Measurements from ENCODE around the gene PAQR6. TPM values are rescaled to one million over a fixed set of nuclear protein-coding genes. Genes with fewer than 3 reads are reported as not detected.

Gene PAQR6
- total RNA-seq, 1 experiment from 2014 or later: 4.1 TPM

DNA sequence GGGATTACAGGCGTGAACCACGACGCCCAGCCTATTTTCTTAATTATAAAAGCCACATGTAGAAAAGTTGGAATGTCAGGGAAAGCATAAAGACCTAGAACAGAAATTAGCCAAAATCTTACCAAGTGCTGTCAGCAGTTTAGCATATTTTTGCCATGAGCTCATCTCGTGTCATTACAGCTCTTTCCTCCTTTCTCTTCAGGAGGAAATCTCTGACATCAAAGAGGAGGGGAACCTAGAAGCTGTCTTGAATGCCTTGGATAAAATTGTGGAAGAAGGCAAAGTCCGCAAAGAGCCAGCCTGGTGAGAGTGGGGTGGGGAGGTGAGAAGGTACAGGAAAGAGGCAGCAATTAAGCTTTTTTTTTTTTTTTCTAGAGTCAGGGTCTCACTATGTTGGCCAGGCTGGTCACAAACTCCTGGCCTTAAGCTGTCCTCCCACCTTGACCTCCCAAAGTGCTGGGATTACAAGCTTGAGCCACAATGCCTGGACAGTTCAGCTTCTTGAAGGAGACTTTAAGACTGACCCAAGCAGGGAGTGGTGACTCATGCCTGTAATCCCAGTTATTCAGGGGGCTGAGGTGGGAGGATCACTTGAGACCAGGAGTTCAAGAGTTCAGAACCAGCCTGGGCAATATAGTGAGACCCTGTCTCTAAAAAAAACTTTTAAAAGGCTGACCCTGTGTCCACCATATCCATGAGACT lies 14.3 kb downstream of the PAQR6 start:
- Histone ChIP-seq H3K27ac (ENCODE audit: low read depth, low read length, poor library complexity, severe bottlenecking) (no peak overlapping the region), H3K9me3 (ENCODE audit: low read depth, low read length, poor library complexity, severe bottlenecking) (no peaks in the 10 kb centered on the region), H3K36me3 (ENCODE audit: insufficient read depth, low read length, poor library complexity, severe bottlenecking) (peaks cover 13% of the 10 kb centered on the region), H3K4me3 (ENCODE audit: low read depth, low read length, poor library complexity, severe bottlenecking) (no peak overlapping the region), H3K4me1 (ENCODE audit: insufficient read depth, low read length, poor library complexity, severe bottlenecking) (peaks cover 12% of the 10 kb centered on the region), H3K27me3 (replicated peaks; ENCODE audit: insufficient read depth, low read depth, low read length, poor library complexity) (no peaks in the 10 kb centered on the region)
- intact Hi-C loops (cut with micrococcal nuclease; ENCODE audit: unreplicated experiment): no loop called here
- CTCF ChIA-PET: interaction anchor here (0.6 to 1.2 kb wide), 2 partner anchors 104 to 493 kb away, joined by 4 to 18 read pairs; no protein-coding TSS in a partner anchor
- BruUV-seq (replicated peaks): no TSS peak
- POLR2A ChIA-PET (ENCODE audit: low non-redundant PET): no interaction called here
- TF ChIP-seq, protein P1, sequence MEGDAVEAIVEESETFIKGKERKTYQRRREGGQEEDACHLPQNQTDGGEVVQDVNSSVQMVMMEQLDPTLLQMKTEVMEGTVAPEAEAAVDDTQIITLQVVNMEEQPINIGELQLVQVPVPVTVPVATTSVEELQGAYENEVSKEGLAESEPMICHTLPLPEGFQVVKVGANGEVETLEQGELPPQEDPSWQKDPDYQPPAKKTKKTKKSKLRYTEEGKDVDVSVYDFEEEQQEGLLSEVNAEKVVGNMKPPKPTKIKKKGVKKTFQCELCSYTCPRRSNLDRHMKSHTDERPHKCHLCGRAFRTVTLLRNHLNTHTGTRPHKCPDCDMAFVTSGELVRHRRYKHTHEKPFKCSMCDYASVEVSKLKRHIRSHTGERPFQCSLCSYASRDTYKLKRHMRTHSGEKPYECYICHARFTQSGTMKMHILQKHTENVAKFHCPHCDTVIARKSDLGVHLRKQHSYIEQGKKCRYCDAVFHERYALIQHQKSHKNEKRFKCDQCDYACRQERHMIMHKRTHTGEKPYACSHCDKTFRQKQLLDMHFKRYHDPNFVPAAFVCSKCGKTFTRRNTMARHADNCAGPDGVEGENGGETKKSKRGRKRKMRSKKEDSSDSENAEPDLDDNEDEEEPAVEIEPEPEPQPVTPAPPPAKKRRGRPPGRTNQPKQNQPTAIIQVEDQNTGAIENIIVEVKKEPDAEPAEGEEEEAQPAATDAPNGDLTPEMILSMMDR (conservative IDR thresholded peaks at IDR 0.05; ENCODE audit: low read depth, low read length): no peak
- no peak for TF ChIP-seq EZH2 (IDR thresholded peaks at IDR 0.05; ENCODE audit: borderline replicate concordance, low read depth, low read length, poor library complexity, severe bottlenecking)
- peak; percentile 70 for DNase-seq (ENCODE audit: low spot score)

DNA sequence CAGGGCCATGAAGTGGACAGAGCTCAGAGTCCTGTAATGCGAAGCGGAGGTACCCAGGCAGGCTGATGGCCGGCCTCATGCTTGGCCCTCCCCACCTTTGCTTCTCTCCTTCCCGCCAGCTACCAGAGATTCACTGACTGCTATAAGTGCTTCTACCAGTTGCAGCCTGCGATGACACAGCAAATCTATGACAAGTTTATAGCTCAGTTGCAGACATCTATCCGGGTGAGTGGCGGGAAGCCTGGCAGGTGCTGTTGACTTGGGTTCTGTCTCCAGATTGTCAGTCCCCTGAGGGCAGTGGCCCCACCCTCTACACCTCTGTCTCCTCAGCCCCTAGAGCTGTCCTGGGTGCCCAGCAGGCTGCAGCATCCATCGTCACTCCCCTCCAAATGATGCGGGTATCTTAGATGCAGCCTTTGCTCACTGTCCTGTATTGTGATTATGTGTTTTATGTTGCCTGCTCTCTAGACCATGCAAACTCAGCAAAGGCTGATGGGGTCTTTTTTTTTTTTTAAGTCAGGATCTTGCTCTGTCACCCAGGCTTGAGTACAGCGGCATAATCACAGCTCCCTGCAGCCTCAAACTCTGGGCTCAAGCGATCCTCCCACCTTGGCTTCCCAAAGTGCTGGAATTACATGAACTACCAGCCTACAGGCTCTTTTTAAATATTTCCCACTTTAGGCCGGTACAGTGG lies 15.5 kb downstream of the PAQR6 start:
- no peak for TF ChIP-seq EZH2 (IDR thresholded peaks at IDR 0.05; ENCODE audit: borderline replicate concordance, low read depth, low read length, poor library complexity, severe bottlenecking)
- TF ChIP-seq, protein P1 (conservative IDR thresholded peaks at IDR 0.05; ENCODE audit: low read depth, low read length): no peak
- Histone ChIP-seq H3K4me1 (ENCODE audit: insufficient read depth, low read length, poor library complexity, severe bottlenecking) (peaks cover 12% of the 10 kb centered on the region), H3K4me3 (ENCODE audit: low read depth, low read length, poor library complexity, severe bottlenecking) (no peak overlapping the region), H3K27me3 (replicated peaks; ENCODE audit: insufficient read depth, low read depth, low read length, poor library complexity) (no peaks in the 10 kb centered on the region), H3K9me3 (ENCODE audit: low read depth, low read length, poor library complexity, severe bottlenecking) (no peaks in the 10 kb centered on the region), H3K36me3 (ENCODE audit: insufficient read depth, low read length, poor library complexity, severe bottlenecking) (peaks cover 10% of the 10 kb centered on the region), H3K27ac (ENCODE audit: low read depth, low read length, poor library complexity, severe bottlenecking) (peak overlapping the region; percentile 29)
- no peak for DNase-seq (ENCODE audit: low spot score)
- POLR2A ChIA-PET (ENCODE audit: low non-redundant PET): interaction anchor here (1.1 kb wide), 1 partner anchor 13 kb away, joined by 5 read pairs; no protein-coding TSS in a partner anchor
- no TSS peak for BruUV-seq (replicated peaks)
- intact Hi-C loops (cut with micrococcal nuclease; ENCODE audit: unreplicated experiment): no loop called here
- CTCF ChIA-PET: interaction anchor here (0.6 to 0.7 kb wide), 2 partner anchors 80 to 90 kb away, joined by 3 read pairs; no protein-coding TSS in a partner anchor

DNA sequence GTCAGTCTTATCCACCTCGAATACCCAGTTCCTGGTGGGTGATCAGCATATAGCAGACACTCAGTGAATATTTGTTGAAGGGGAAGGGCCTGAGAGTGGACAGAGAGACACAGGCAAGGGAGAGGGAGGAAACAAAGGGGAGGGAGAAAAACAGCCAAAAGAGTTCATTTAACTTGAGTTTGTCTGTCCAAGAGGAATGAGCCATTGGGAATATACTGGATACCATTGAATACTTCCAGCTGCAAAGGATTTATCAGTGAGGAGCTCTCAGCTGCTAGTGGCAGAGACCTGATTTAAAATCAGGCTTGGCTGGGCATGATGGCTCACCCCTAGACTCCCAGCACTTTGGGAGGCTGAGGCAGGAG lies 17.4 kb downstream of the PAQR6 start:
- Histone ChIP-seq H3K27me3 (replicated peaks; ENCODE audit: insufficient read depth, low read depth, low read length, poor library complexity) (no peaks in the 10 kb centered on the region), H3K4me1 (ENCODE audit: insufficient read depth, low read length, poor library complexity, severe bottlenecking) (peaks cover 12% of the 10 kb centered on the region), H3K27ac (ENCODE audit: low read depth, low read length, poor library complexity, severe bottlenecking) (no peak overlapping the region), H3K36me3 (ENCODE audit: insufficient read depth, low read length, poor library complexity, severe bottlenecking) (peaks cover 10% of the 10 kb centered on the region), H3K4me3 (ENCODE audit: low read depth, low read length, poor library complexity, severe bottlenecking) (no peak overlapping the region), H3K9me3 (ENCODE audit: low read depth, low read length, poor library complexity, severe bottlenecking) (no peaks in the 10 kb centered on the region)
- no TSS peak for BruUV-seq (replicated peaks)
- POLR2A ChIA-PET (ENCODE audit: low non-redundant PET): no interaction called here
- intact Hi-C loops (cut with micrococcal nuclease; ENCODE audit: unreplicated experiment): no loop called here
- TF ChIP-seq EZH2 (IDR thresholded peaks at IDR 0.05; ENCODE audit: borderline replicate concordance, low read depth, low read length, poor library complexity, severe bottlenecking): no peak
- TF ChIP-seq, protein P1 (conservative IDR thresholded peaks at IDR 0.05; ENCODE audit: low read depth, low read length): no peak
- CTCF ChIA-PET: no interaction called here
- no peak for DNase-seq (ENCODE audit: low spot score)

Data from A673 (cell line).